Stimulated activated CD4-positive, alpha-beta T cell treated with anti-CD3 and anti-CD28 coated beads, Interleukin-4, amount 100 ng/mL, for 1 hour (primary cell): ENCODE data around the gene LHX1.

Experiments
- DNase-seq: peaks from one replicate; pipeline ENCODE4 v3.0.0-alpha.2; 2020

The LHX1 gene

GRCh38 chr17:36939802-36940312 lies 2.6 kb downstream of the LHX1 start:
- no peak for DNase-seq

- no peak for DNase-seq
These were observed 3.3 kb downstream of the LHX1 start for GRCh38 chr17:36940313-36941264.

GRCh38 chr17:36941265-36942010 lies 4.2 kb downstream of the LHX1 start:
- no peak for DNase-seq

GRCh38 chr17:36942019-36942599 lies 4.8 kb downstream of the LHX1 start:
- no peak for DNase-seq

- no peak for DNase-seq
These were observed 5.4 kb downstream of the LHX1 start for GRCh38 chr17:36942631-36943125.

GRCh38 chr17:36943250-36944191 lies 6.2 kb downstream of the LHX1 start:
- no peak for DNase-seq

- DNase-seq = no peak
These were observed 7.3 kb downstream of the LHX1 start for GRCh38 chr17:36944553-36944952.

GRCh38 chr17:36945140-36945539 lies 7.9 kb downstream of the LHX1 start:
- no peak for DNase-seq

- no peak for DNase-seq
These were observed 8.9 kb downstream of the LHX1 start for GRCh38 chr17:36945959-36946725.

- no peak for DNase-seq
These were observed 9.4 kb downstream of the LHX1 start for GRCh38 chr17:36946726-36947091.

- no peak for DNase-seq
These were observed 10.8 kb downstream of the LHX1 start for GRCh38 chr17:36947922-36948716.

- DNase-seq = peak; percentile 96
These were observed 11.6 kb downstream of the LHX1 start, which contains the start of gene AATF for GRCh38 chr17:36948717-36949460. AATF (plus strand) TSS chr17:36948954; CDS start chr17:36949126, 172 bp downstream.

GRCh38 chr17:36949461-36949927 lies 12.2 kb downstream of the LHX1 start:
- DNase-seq = no peak

GRCh38 chr17:36950027-36950426 lies 12.8 kb downstream of the LHX1 start:
- DNase-seq = no peak

GRCh38 chr17:36951084-36951789 lies 14.0 kb downstream of the LHX1 start:
- no peak for DNase-seq

- DNase-seq = no peak
These were observed 34.2 kb downstream of the LHX1 start for GRCh38 chr17:36971508-36971907.

GRCh38 chr17:36972186-36972700 lies 35.0 kb downstream of the LHX1 start:
- DNase-seq = no peak

- no peak for DNase-seq
These were observed 35.6 kb downstream of the LHX1 start for GRCh38 chr17:36972905-36973304.
